GM13977 (cell line): ENCODE measurements around the gene FLRT2.

Experiments used
- DNase-seq: peaks from one replicate; pipeline ENCODE4 v3.0.0; 2012; ENCODE audit warnings: low spot score
- CTCF ChIP-seq: IDR thresholded peaks from 2 replicates; pipeline ENCODE4 v1.5.1; 2012; ENCODE audit warnings: mild to moderate bottlenecking, control low read depth; ENCODE audit not compliant: insufficient read depth; ENCODE audit errors: extremely low read depth, missing control alignments
- in situ Hi-C: fragments of 300-500 bp; cut with MboI; formaldehyde crosslinking; loops from one replicate; pipeline ENCODE4 v1.12.0; 2022; ENCODE audit warnings: low sequenced_read_pairs, low pct_unique_long_range_greater_than_20kb, mixed read lengths, inconsistent platforms; ENCODE audit not compliant: unreplicated experiment

FLRT2 gene

GRCh38 chr14:85529803-85530574 lies at the start of gene FLRT2:
Gene FLRT2, plus strand, starts transcription at chr14:85530144. Its CDS starts 91,371 bp downstream, at chr14:85621515.
- DNase-seq: no peak
- TF ChIP-seq CTCF: no peak
- in situ Hi-C loops: no loop called here

- no peak for DNase-seq
- in situ Hi-C loops: no loop called here
- TF ChIP-seq CTCF: no peak
Observed at GRCh38 chr14:85481471-85481870, 48.5 kb upstream of the FLRT2 start.

GRCh38 chr14:85482552-85482951 lies 47.4 kb upstream of the FLRT2 start:
- DNase-seq: no peak
- in situ Hi-C loops: no loop called here
- TF ChIP-seq CTCF: no peak

GRCh38 chr14:85483037-85483436 lies 46.9 kb upstream of the FLRT2 start:
- DNase-seq: no peak
- in situ Hi-C loops: no loop called here

GRCh38 chr14:85483652-85484051 lies 46.3 kb upstream of the FLRT2 start:
- no peak for DNase-seq
- in situ Hi-C loops: no loop called here
- TF ChIP-seq CTCF: no peak

More at GRCh38 chr14:85483037-85483436, 46.9 kb upstream of the FLRT2 start:
- TF ChIP-seq CTCF: no peak

- no peak for TF ChIP-seq CTCF
- DNase-seq: no peak
- in situ Hi-C loops: no loop called here
Observed at GRCh38 chr14:85487215-85487614, 42.7 kb upstream of the FLRT2 start.
